Skin of body (tissue), 2 donors: ENCODE measurements around the gene DNAH6. TPM values are rescaled to one million over a fixed set of nuclear protein-coding genes. Genes with fewer than 3 reads are reported as not detected.
"Not testable (repeated sequence)": the region's sequence is repeated elsewhere in the genome, so short reads cannot be mapped to it uniquely, and the experiment has no call there.

Source experiments
- DNase-seq: peaks from one replicate; lab custom pipeline; 2025; lab: John Stamatoyannopoulos, UW
- total RNA-seq: library from RNA; depleted of rRNA; stranded (reverse); fragments of >200 nt; gene quantifications from one replicate; pipeline ENCODE4 v1.2.3, GENCODE V29; 2014

Gene DNAH6
- total RNA-seq, 1 donor from 2014 or later: 0.30 TPM

- no peak for DNase-seq
These were observed 219.1 kb downstream of the DNAH6 start for GRCh38 chr2:84735389-84735788.

GRCh38 chr2:84741182-84741822, 225.0 kb downstream of the DNAH6 start:
- DNase-seq: no peak

- DNase-seq: no peak
These were observed 232.0 kb downstream of the DNAH6 start for GRCh38 chr2:84748341-84748740.

GRCh38 chr2:84749442-84749841, 233.1 kb downstream of the DNAH6 start:
- no peak for DNase-seq

- DNase-seq: no peak
These were observed 238.8 kb downstream of the DNAH6 start for GRCh38 chr2:84755096-84755495.

- no peak for DNase-seq
These were observed 241.3 kb downstream of the DNAH6 start for GRCh38 chr2:84757648-84758047.

GRCh38 chr2:84766791-84767190, 250.5 kb downstream of the DNAH6 start:
- no peak for DNase-seq

GRCh38 chr2:84768840-84769239, 252.5 kb downstream of the DNAH6 start:
- no peak for DNase-seq

- no peak for DNase-seq
These were observed 254.0 kb downstream of the DNAH6 start for GRCh38 chr2:84770280-84770679.

- no peak for DNase-seq
These were observed 255.0 kb downstream of the DNAH6 start for GRCh38 chr2:84771251-84771650.

- DNase-seq: not testable (repeated sequence)
These were observed 257.3 kb downstream of the DNAH6 start for GRCh38 chr2:84773562-84773961.

- no peak for DNase-seq
These were observed 259.7 kb downstream of the DNAH6 start for GRCh38 chr2:84776011-84776410.

- no peak for DNase-seq
These were observed 262.8 kb downstream of the DNAH6 start for GRCh38 chr2:84778911-84779690.

- no peak for DNase-seq
These were observed 263.5 kb downstream of the DNAH6 start for GRCh38 chr2:84779781-84780180.

- no peak for DNase-seq
These were observed 265.8 kb downstream of the DNAH6 start for GRCh38 chr2:84781942-84782716.

- DNase-seq: no peak
These were observed 266.6 kb downstream of the DNAH6 start for GRCh38 chr2:84782717-84783442.

- DNase-seq: no peak
These were observed 269.7 kb downstream of the DNAH6 start for GRCh38 chr2:84785950-84786349.

GRCh38 chr2:84786601-84787000, 270.3 kb downstream of the DNAH6 start:
- no peak for DNase-seq

GRCh38 chr2:84788027-84788426, 271.7 kb downstream of the DNAH6 start:
- no peak for DNase-seq

- no peak for DNase-seq
These were observed 272.2 kb downstream of the DNAH6 start for GRCh38 chr2:84788498-84788897.

- no peak for DNase-seq
These were observed 276.7 kb downstream of the DNAH6 start for GRCh38 chr2:84792856-84793522.
